HG03280 (cell line): Measurements from ENCODE around the gene KCNB1.

Experiments used
- ATAC-seq: cut with Tn5 transposase; IDR thresholded peaks from one replicate; pipeline ENCODE4 v1.9.1; 2021; ENCODE audit warnings: mild to moderate bottlenecking, moderate library complexity; ENCODE audit not compliant: unreplicated experiment

The KCNB1 gene

GRCh38 chr20:49471397-49471796 is 11.1 kb downstream of the KCNB1 start:
- ATAC-seq, result no peak

- no peak for ATAC-seq
These were observed 11.5 kb downstream of the KCNB1 start for GRCh38 chr20:49470922-49471321.

- ATAC-seq, result no peak
These were observed 13.4 kb downstream of the KCNB1 start for GRCh38 chr20:49469060-49469459.

GRCh38 chr20:49468412-49468811 is 14.1 kb downstream of the KCNB1 start:
- no peak for ATAC-seq

GRCh38 chr20:49466114-49466912 is 16.2 kb downstream of the KCNB1 start:
- ATAC-seq, result no peak

- ATAC-seq, result no peak
These were observed 17.9 kb downstream of the KCNB1 start for GRCh38 chr20:49464556-49464955.

- no peak for ATAC-seq
These were observed 19.8 kb downstream of the KCNB1 start for GRCh38 chr20:49462626-49463025.

- ATAC-seq, result no peak
These were observed 20.4 kb downstream of the KCNB1 start for GRCh38 chr20:49461894-49462620.

GRCh38 chr20:49460916-49461315 is 21.6 kb downstream of the KCNB1 start:
- no peak for ATAC-seq

GRCh38 chr20:49460131-49460530 is 22.3 kb downstream of the KCNB1 start:
- no peak for ATAC-seq

- no peak for ATAC-seq
These were observed 22.8 kb downstream of the KCNB1 start for GRCh38 chr20:49459684-49460083.

GRCh38 chr20:49457444-49457843 is 25.0 kb downstream of the KCNB1 start:
- no peak for ATAC-seq

GRCh38 chr20:49456646-49457045 is 25.8 kb downstream of the KCNB1 start:
- ATAC-seq, result no peak

- no peak for ATAC-seq
These were observed 26.8 kb downstream of the KCNB1 start for GRCh38 chr20:49455691-49456090.

GRCh38 chr20:49452011-49452482 is 30.4 kb downstream of the KCNB1 start:
- ATAC-seq, result no peak

- ATAC-seq, result no peak
These were observed 32.2 kb downstream of the KCNB1 start for GRCh38 chr20:49450281-49450721.

GRCh38 chr20:49448917-49449316 is 33.6 kb downstream of the KCNB1 start:
- ATAC-seq, result no peak

- ATAC-seq, result no peak
These were observed 34.3 kb downstream of the KCNB1 start for GRCh38 chr20:49447946-49448809.

GRCh38 chr20:49447364-49447763 is 35.1 kb downstream of the KCNB1 start:
- no peak for ATAC-seq

GRCh38 chr20:49446808-49447207 is 35.7 kb downstream of the KCNB1 start:
- ATAC-seq, result no peak

- no peak for ATAC-seq
These were observed 36.4 kb downstream of the KCNB1 start for GRCh38 chr20:49446080-49446479.
